ENCODE measurements around the gene ITGA8. TPM values are rescaled to one million over a fixed set of nuclear protein-coding genes. Genes with fewer than 3 reads are reported as not detected.

ITGA8 gene
- total RNA-seq, 1 experiment from 2014 or later: not detected

DNA sequence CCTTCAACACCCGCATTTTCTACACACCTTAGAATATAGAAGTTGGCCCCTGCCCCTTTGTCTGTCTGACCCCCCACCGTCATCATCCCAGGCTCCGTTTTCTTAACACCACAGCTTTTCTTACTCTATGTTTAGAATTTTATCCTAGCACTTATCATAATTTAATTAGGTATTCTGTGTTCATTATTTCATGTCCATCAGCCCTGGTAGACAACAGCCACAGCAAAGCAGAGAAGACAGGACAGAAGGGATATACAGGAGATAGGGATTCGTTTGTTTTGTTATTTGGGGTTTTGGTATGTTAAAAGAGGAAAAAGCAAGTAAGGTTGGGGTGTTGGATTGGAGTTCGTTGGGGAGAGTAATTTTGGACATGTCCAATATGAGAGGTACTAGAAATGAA, 48.8 kb downstream of the ITGA8 start:
- Histone ChIP-seq H3K36me3 (ENCODE audit: control insufficient read depth, insufficient read depth, low read length) (no peaks in the 10 kb centered on the region), H3K4me3 (ENCODE audit: low read depth, low read length) (no peak overlapping the region), H3K4me1 (no peaks in the 10 kb centered on the region), H3K9me3 (no peaks in the 10 kb centered on the region), H3K27me3 (replicated peaks; ENCODE audit: control insufficient read depth, insufficient read depth, low read length) (no peaks in the 10 kb centered on the region)
- H3K4me1 Mint-ChIP-seq (ENCODE audit: low read depth, unreplicated experiment): no peaks in the 10 kb centered on the region
- POLR2A ChIA-PET: no interaction called here
- DNase-seq: no peak
- CTCF ChIA-PET: no interaction called here
- no TSS peak for BruUV-seq (replicated peaks)
- no peaks in the 10 kb centered on the region for H3K9me3 Mint-ChIP-seq (ENCODE audit: unreplicated experiment)
- peaks cover 22% of the 10 kb centered on the region for H3K27me3 Mint-ChIP-seq (ENCODE audit: insufficient read depth, unreplicated experiment)
- TF ChIP-seq, protein P1, sequence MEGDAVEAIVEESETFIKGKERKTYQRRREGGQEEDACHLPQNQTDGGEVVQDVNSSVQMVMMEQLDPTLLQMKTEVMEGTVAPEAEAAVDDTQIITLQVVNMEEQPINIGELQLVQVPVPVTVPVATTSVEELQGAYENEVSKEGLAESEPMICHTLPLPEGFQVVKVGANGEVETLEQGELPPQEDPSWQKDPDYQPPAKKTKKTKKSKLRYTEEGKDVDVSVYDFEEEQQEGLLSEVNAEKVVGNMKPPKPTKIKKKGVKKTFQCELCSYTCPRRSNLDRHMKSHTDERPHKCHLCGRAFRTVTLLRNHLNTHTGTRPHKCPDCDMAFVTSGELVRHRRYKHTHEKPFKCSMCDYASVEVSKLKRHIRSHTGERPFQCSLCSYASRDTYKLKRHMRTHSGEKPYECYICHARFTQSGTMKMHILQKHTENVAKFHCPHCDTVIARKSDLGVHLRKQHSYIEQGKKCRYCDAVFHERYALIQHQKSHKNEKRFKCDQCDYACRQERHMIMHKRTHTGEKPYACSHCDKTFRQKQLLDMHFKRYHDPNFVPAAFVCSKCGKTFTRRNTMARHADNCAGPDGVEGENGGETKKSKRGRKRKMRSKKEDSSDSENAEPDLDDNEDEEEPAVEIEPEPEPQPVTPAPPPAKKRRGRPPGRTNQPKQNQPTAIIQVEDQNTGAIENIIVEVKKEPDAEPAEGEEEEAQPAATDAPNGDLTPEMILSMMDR (IDR thresholded peaks at IDR 0.05; ENCODE audit: insufficient read depth in 1 of 2, low read depth in 1 of 2, low read length in 1 of 2, severe bottlenecking in 1 of 2, unreplicated experiment in 1 of 2): no peak
- H3K4me3 Mint-ChIP-seq (ENCODE audit: unreplicated experiment): no peak overlapping the region
- H3K27ac Mint-ChIP-seq (ENCODE audit: unreplicated experiment): no peak overlapping the region
- H3K36me3 Mint-ChIP-seq (ENCODE audit: insufficient read depth, unreplicated experiment): no peaks in the 10 kb centered on the region
- intact Hi-C loops (cut with micrococcal nuclease; ENCODE audit: unreplicated experiment): no loop called here

- H3K4me3 ChIP-seq (ENCODE audit: low read depth, low read length): no peak overlapping the region
- H3K4me1 Mint-ChIP-seq (ENCODE audit: low read depth, unreplicated experiment): no peaks in the 10 kb centered on the region
- H3K9me3 Mint-ChIP-seq (ENCODE audit: unreplicated experiment): no peaks in the 10 kb centered on the region
- H3K36me3 ChIP-seq (ENCODE audit: control insufficient read depth, insufficient read depth, low read length): no peaks in the 10 kb centered on the region
- H3K27ac Mint-ChIP-seq (ENCODE audit: unreplicated experiment): no peak overlapping the region
- H3K36me3 Mint-ChIP-seq (ENCODE audit: insufficient read depth, unreplicated experiment): no peaks in the 10 kb centered on the region
- H3K4me1 ChIP-seq: no peaks in the 10 kb centered on the region
- BruUV-seq (replicated peaks): no TSS peak
- TF ChIP-seq, protein P1 (IDR thresholded peaks at IDR 0.05; ENCODE audit: insufficient read depth in 1 of 2, low read depth in 1 of 2, low read length in 1 of 2, severe bottlenecking in 1 of 2, unreplicated experiment in 1 of 2): no peak
- H3K9me3 ChIP-seq: no peaks in the 10 kb centered on the region
- POLR2A ChIA-PET: no interaction called here
- CTCF ChIA-PET: no interaction called here
- no peaks in the 10 kb centered on the region for H3K27me3 ChIP-seq (replicated peaks; ENCODE audit: control insufficient read depth, insufficient read depth, low read length)
- no peak overlapping the region for H3K4me3 Mint-ChIP-seq (ENCODE audit: unreplicated experiment)
- intact Hi-C loops (cut with micrococcal nuclease; ENCODE audit: unreplicated experiment): no loop called here
- H3K27me3 Mint-ChIP-seq (ENCODE audit: insufficient read depth, unreplicated experiment): peaks cover 10% of the 10 kb centered on the region
- DNase-seq: no peak
Measured at GRCh38 chr10:15661574-15661973, 58.1 kb downstream of the ITGA8 start.

DNA sequence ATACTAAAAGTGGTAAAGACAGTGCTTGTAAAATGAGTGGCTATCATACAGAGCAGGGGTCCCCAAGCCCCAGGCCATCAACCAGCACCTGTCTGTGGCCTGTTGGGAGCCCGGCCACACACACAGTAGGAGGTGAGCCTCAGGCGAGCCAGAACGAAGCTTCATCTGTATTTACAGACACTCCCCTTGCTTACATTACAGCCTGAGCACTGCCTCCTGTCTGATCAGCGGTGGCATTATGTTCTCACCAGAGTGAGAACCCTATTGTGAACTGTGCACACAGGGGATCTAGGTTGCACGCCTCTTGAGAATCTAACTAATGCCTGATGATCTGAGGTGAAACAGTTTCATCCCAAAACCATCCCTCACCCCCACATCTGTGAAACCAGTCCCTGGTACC, 58.7 kb downstream of the ITGA8 start:
- Histone ChIP-seq H3K4me3 (ENCODE audit: low read depth, low read length) (no peak overlapping the region), H3K27me3 (replicated peaks; ENCODE audit: control insufficient read depth, insufficient read depth, low read length) (no peaks in the 10 kb centered on the region), H3K4me1 (no peaks in the 10 kb centered on the region), H3K9me3 (no peaks in the 10 kb centered on the region), H3K36me3 (ENCODE audit: control insufficient read depth, insufficient read depth, low read length) (no peaks in the 10 kb centered on the region)
- TF ChIP-seq, protein P1 (IDR thresholded peaks at IDR 0.05; ENCODE audit: insufficient read depth in 1 of 2, low read depth in 1 of 2, low read length in 1 of 2, severe bottlenecking in 1 of 2, unreplicated experiment in 1 of 2): no peak
- peaks cover 12% of the 10 kb centered on the region for H3K27me3 Mint-ChIP-seq (ENCODE audit: insufficient read depth, unreplicated experiment)
- H3K4me1 Mint-ChIP-seq (ENCODE audit: low read depth, unreplicated experiment): no peaks in the 10 kb centered on the region
- H3K27ac Mint-ChIP-seq (ENCODE audit: unreplicated experiment): no peak overlapping the region
- POLR2A ChIA-PET: no interaction called here
- no peaks in the 10 kb centered on the region for H3K9me3 Mint-ChIP-seq (ENCODE audit: unreplicated experiment)
- CTCF ChIA-PET: no interaction called here
- no peaks in the 10 kb centered on the region for H3K36me3 Mint-ChIP-seq (ENCODE audit: insufficient read depth, unreplicated experiment)
- no peak overlapping the region for H3K4me3 Mint-ChIP-seq (ENCODE audit: unreplicated experiment)
- no peak for DNase-seq
- no TSS peak for BruUV-seq (replicated peaks)
- intact Hi-C loops (cut with micrococcal nuclease; ENCODE audit: unreplicated experiment): no loop called here
